Lower lobe of right lung (tissue), 2 donors: ENCODE measurements around the gene COQ8A. TPM values are rescaled to one million over a fixed set of nuclear protein-coding genes. Genes with fewer than 3 reads are reported as not detected.

Source experiments
- ATAC-seq, 2 donors: fragments of 200-7000 bp; cut with Tn5 transposase; one replicate each; pipeline ENCODE4 v1.9.1; 2020 to 2022; ENCODE audit warnings: mild to moderate bottlenecking in 2 of 2, moderate library complexity in 2 of 2
- DNase-seq: peaks from one replicate; pipeline ENCODE4 v3.0.0-alpha.2; 2020
- H3K27ac ChIP-seq: fragments of 200-600 bp; one replicate; pipeline ENCODE4 v1.8.0; 2022
- H3K27me3 ChIP-seq: fragments of 200-600 bp; one replicate; pipeline ENCODE4 v1.8.0; 2022; ENCODE audit warnings: low read depth
- H3K36me3 ChIP-seq: fragments of 200-600 bp; one replicate; pipeline ENCODE4 v1.8.0; 2022; ENCODE audit warnings: mild to moderate bottlenecking
- H3K4me1 ChIP-seq: fragments of 200-600 bp; one replicate; pipeline ENCODE4 v1.8.0; 2022
- H3K4me3 ChIP-seq: fragments of 200-600 bp; one replicate; pipeline ENCODE4 v1.8.0; 2022; ENCODE audit warnings: mild to moderate bottlenecking
- H3K9me3 ChIP-seq: fragments of 200-600 bp; one replicate; pipeline ENCODE4 v1.8.0; 2022
- CTCF ChIP-seq: fragments of 200-600 bp; IDR thresholded peaks from one replicate; pipeline ENCODE4 v1.8.0; 2022; ENCODE audit warnings: antibody characterized with exemption, mild to moderate bottlenecking
- intact Hi-C: fragments of 100-400 bp; cut with DNase I; formaldehyde crosslinking; loops from one replicate; pipeline ENCODE4 v1.11.0; 2022
- long read RNA-seq: library from polyadenylated mRNA; unstranded; transcript quantifications from one replicate; pipeline ENCODE4 v2.0.0, GENCODE V29; 2021
- total RNA-seq: library from RNA; stranded (reverse); fragmentation: NEBNext Ultra II Directional; extraction: Animal tissue kit (Norgen Biotek cat#: 25700); gene quantifications from one replicate; pipeline ENCODE4 v1.2.1, GENCODE V29; 2021
- donor health status: DM: no; HTN: yes; CAD: no; lungs with severe emphysema.

The COQ8A gene
- 45.0 TPM for total RNA-seq
- long read RNA-seq, transcript COQ8A-201 (15 exons, 2,872 nt) = major isoform, 66 of 104 reads
- long read RNA-seq, partial matches to known transcripts = 27 of 104 reads
- long read RNA-seq, other reads (novel, unspliced or antisense) = 11 of 104 reads

GRCh38 chr1:226940029-226940805 is at the start of gene COQ8A:
Gene COQ8A (plus strand): TSS chr1:226940294. CDS start chr1:226961386, 21,092 bp downstream.
- peaks cover 51% of the 10 kb centered on the region for H3K4me1 ChIP-seq
- H3K36me3 ChIP-seq = no peaks in the 10 kb centered on the region
- intact Hi-C loops = no loop called here

GRCh38 chr1:226890331-226891108 is 49.6 kb upstream of the COQ8A start:
- H3K4me1 ChIP-seq = peaks cover 22% of the 10 kb centered on the region
- DNase-seq = no peak
- H3K36me3 ChIP-seq = peaks cover 88% of the 10 kb centered on the region
- H3K4me3 ChIP-seq = no peak overlapping the region
- H3K27me3 ChIP-seq = no peaks in the 10 kb centered on the region
- intact Hi-C loops = no loop called here
- no peak overlapping the region for H3K27ac ChIP-seq
- TF ChIP-seq CTCF = no peak
- ATAC-seq = no peak
- H3K9me3 ChIP-seq = no peaks in the 10 kb centered on the region

More at GRCh38 chr1:226940029-226940805, at the start of gene COQ8A:
- ATAC-seq (peak; percentile 99), DNase-seq (peak; percentile 100)
- H3K9me3 ChIP-seq = peaks cover 5% of the 10 kb centered on the region
- peak within 1 kb of the TSS; percentile 99 for H3K27ac ChIP-seq
- no peak for TF ChIP-seq CTCF
- H3K4me3 ChIP-seq = peak within 1 kb of the TSS; percentile 91
- H3K27me3 ChIP-seq = no peaks in the 10 kb centered on the region

- no peak for DNase-seq
- Histone ChIP-seq H3K27ac (no peak overlapping the region), H3K36me3 (peaks cover 88% of the 10 kb centered on the region), H3K4me3 (no peak overlapping the region), H3K27me3 (no peaks in the 10 kb centered on the region), H3K4me1 (peaks cover 14% of the 10 kb centered on the region), H3K9me3 (no peaks in the 10 kb centered on the region)
- intact Hi-C loops = no loop called here
- no peak for ATAC-seq
- no peak for TF ChIP-seq CTCF
Measured at GRCh38 chr1:226891346-226891745, 48.7 kb upstream of the COQ8A start.

- ATAC-seq = peak in 1 of 2 donors; percentile 20
- TF ChIP-seq CTCF = no peak
- Histone ChIP-seq H3K36me3 (peaks cover 88% of the 10 kb centered on the region), H3K4me1 (peaks cover 8% of the 10 kb centered on the region), H3K27me3 (no peaks in the 10 kb centered on the region), H3K27ac (peak overlapping the region; percentile 36), H3K9me3 (no peaks in the 10 kb centered on the region), H3K4me3 (no peak overlapping the region)
- intact Hi-C loops = no loop called here
- no peak for DNase-seq
Measured at GRCh38 chr1:226891846-226892523, 48.1 kb upstream of the COQ8A start.

- Histone ChIP-seq H3K27me3 (no peaks in the 10 kb centered on the region), H3K4me3 (no peak overlapping the region), H3K36me3 (peaks cover 90% of the 10 kb centered on the region), H3K4me1 (peaks cover 7% of the 10 kb centered on the region), H3K27ac (peak overlapping the region; percentile 36), H3K9me3 (no peaks in the 10 kb centered on the region)
- no peak for ATAC-seq
- TF ChIP-seq CTCF = no peak
- DNase-seq = no peak
- intact Hi-C loops = no loop called here
Measured at GRCh38 chr1:226892524-226892875, 47.6 kb upstream of the COQ8A start.
